GM12878 (cell line): ENCODE measurements around the gene USO1. TPM values are rescaled to one million over a fixed set of nuclear protein-coding genes. Genes with fewer than 3 reads are reported as not detected.

Source experiments
- ATAC-seq: fragments of 200-7000 bp; cut with Tn5 transposase; 3 replicates; pipeline ENCODE4 v1.9.1; 2020; ENCODE audit warnings: mild to moderate bottlenecking, moderate library complexity
- BruUV-seq: library from RNA; stranded (reverse); fragments of 400-500 nt; replicated peaks from 2 replicates; lab custom pipeline; 2021; lab: Mats Ljungman, UMichigan
- CTCF ChIA-PET: fragments of 300-600 bp; sonication (Branson Sonifier 250); formaldehyde crosslinking; extraction: SDS; loops from one replicate; lab custom pipeline; 2021; ENCODE audit warnings: inconsistent platforms; lab: Yijun Ruan, JAX
- POLR2A ChIA-PET: fragments of 350-600 bp; formaldehyde crosslinking; extraction: SDS; loops from one replicate; lab custom pipeline; 2021; ENCODE audit warnings: inconsistent platforms; lab: Charles Lee
- RAD21 ChIA-PET: fragments of 300-600 bp; sonication (Branson Sonifier 250); formaldehyde crosslinking; loops from one replicate; lab custom pipeline; 2023; ENCODE audit warnings: antibody characterized with exemption; ENCODE audit not compliant: unreplicated experiment; lab: Charles Lee
- SMC1A ChIA-PET: fragments of 300-600 bp; sonication (Branson Sonifier 250); formaldehyde crosslinking; loops from one replicate; lab custom pipeline; 2023; ENCODE audit not compliant: unreplicated experiment, uncharacterized antibody; lab: Charles Lee
- DNase-seq: peaks from one replicate; pipeline ENCODE4 v3.0.0-alpha.2; 2011; ENCODE audit warnings: low read depth, low spot score
- FAIRE-seq: peaks from 3 replicates; lab custom pipeline; 2011; peaks lifted over from hg19 to GRCh38; lab: Jason Lieb, UNC
- H2AFZ ChIP-seq: 2 replicates; pipeline ENCODE4 v1.6.0; 2011; ENCODE audit warnings: low read depth, low read length, control low read depth; ENCODE audit not compliant: control insufficient read depth
- H3K27ac ChIP-seq: 2 replicates; pipeline ENCODE4 v1.5.1; 2011; ENCODE audit warnings: control low read depth; ENCODE audit not compliant: control insufficient read depth, insufficient read depth
- H3K27me3 ChIP-seq, 2 experiments: replicated peaks in 1 of 2; 2 replicates each; pipeline versions ENCODE4 v1.6.0 to v1.6.1; 2011; ENCODE audit warnings: low read length in 1 of 2; ENCODE audit not compliant: control insufficient read depth in 2 of 2, insufficient read depth in 2 of 2
- H3K36me3 ChIP-seq, 2 experiments: 2 replicates each; pipeline ENCODE4 v1.5.1; 2011; ENCODE audit warnings: low read length in 1 of 2; ENCODE audit not compliant: control insufficient read depth in 2 of 2, insufficient read depth in 2 of 2
- H3K4me1 ChIP-seq: 2 replicates; pipeline ENCODE4 v1.6.1; 2011; ENCODE audit warnings: mild to moderate bottlenecking, low read length, moderate library complexity, mixed read lengths; ENCODE audit not compliant: control insufficient read depth, insufficient read depth
- H3K4me2 ChIP-seq: 2 replicates; pipeline ENCODE4 v1.6.0; 2011; ENCODE audit warnings: control low read depth; ENCODE audit not compliant: control insufficient read depth, insufficient read depth
- H3K4me3 ChIP-seq: fragments of 200-600 bp; sonication (generic); 2 replicates; pipeline ENCODE4 v1.5.1; 2016
- H3K79me2 ChIP-seq: 2 replicates; pipeline ENCODE4 v1.6.0; 2011; ENCODE audit warnings: low read length; ENCODE audit not compliant: control insufficient read depth, insufficient read depth
- H3K9ac ChIP-seq: 2 replicates; pipeline ENCODE4 v1.8.0; 2011; ENCODE audit warnings: low read length, control low read depth, mixed read lengths; ENCODE audit not compliant: control insufficient read depth, insufficient read depth
- H3K9me3 ChIP-seq: replicated peaks from 3 replicates; pipeline ENCODE4 v1.5.1; 2011; ENCODE audit warnings: mild to moderate bottlenecking, low read length; ENCODE audit not compliant: control insufficient read depth, insufficient read depth
- H4K20me1 ChIP-seq: 2 replicates; pipeline ENCODE4 v1.6.0; 2011; ENCODE audit not compliant: control insufficient read depth, insufficient read depth
- FOXM1 ChIP-seq: IDR thresholded peaks from 2 replicates; pipeline ENCODE4 v1.6.1; 2012; ENCODE audit warnings: low read depth, mild to moderate bottlenecking, inconsistent platforms, low read length, moderate library complexity
- GATAD2B ChIP-seq: fragments of 450-650 bp; conservative IDR thresholded peaks from 2 replicates; pipeline ENCODE4 v1.6.1; 2017; ENCODE audit warnings: low read depth, mild to moderate bottlenecking, moderate library complexity
- HCFC1 ChIP-seq: fragments of 150-350 bp; IDR thresholded peaks from 2 replicates; pipeline ENCODE4 v1.6.1; 2014; ENCODE audit warnings: low read length
- HSF1 ChIP-seq: fragments of 150-350 bp; IDR thresholded peaks from 2 replicates; pipeline ENCODE4 v1.6.1; 2014; ENCODE audit warnings: mild to moderate bottlenecking, low read depth, low read length
- IKZF2 ChIP-seq, 2 experiments: fragments of 450-650 bp; IDR thresholded peaks; 2 replicates each; pipeline ENCODE4 v1.6.1; 2017; ENCODE audit warnings: mild to moderate bottlenecking in 2 of 2, moderate library complexity in 2 of 2
- IRF3 ChIP-seq: fragments of 450-650 bp; IDR thresholded peaks from 2 replicates; pipeline ENCODE4 v1.6.1; 2014; ENCODE audit warnings: mild to moderate bottlenecking
- IRF5 ChIP-seq: fragments of 450-650 bp; IDR thresholded peaks from 2 replicates; pipeline ENCODE4 v1.6.1; 2017; ENCODE audit warnings: borderline replicate concordance
- MEF2A ChIP-seq: IDR thresholded peaks from 2 replicates; pipeline ENCODE4 v1.6.1; 2011; ENCODE audit warnings: low read depth, mild to moderate bottlenecking, low read length, moderate library complexity; ENCODE audit not compliant: insufficient read depth
- WGBS: methylation state at CpG from one replicate; pipeline ENCODE4 v1.1.6; 2016; ENCODE audit warnings: low lambda C conversion rate; ENCODE audit not compliant: insufficient replicate concordance, insufficient coverage; ENCODE audit errors: missing lambda C conversion rate; 5-methylcytosine and 5-hydroxymethylcytosine counted together
- in situ Hi-C: fragments of 300-500 bp; cut with MboI; formaldehyde crosslinking; loops from 9 replicates; pipeline ENCODE4 v1.14.3; 2018; ENCODE audit warnings: mixed read lengths
- intact Hi-C: fragments of 100-400 bp; cut with micrococcal nuclease; formaldehyde crosslinking; loops from one replicate; pipeline ENCODE4 v1.14.2; 2022; ENCODE audit not compliant: unreplicated experiment
- polyA plus RNA-seq, 11 experiments: library from polyadenylated mRNA; depleted of rRNA in 4 of 11; unstranded in 6 of 11; stranded (reverse) in 5 of 11; fragments of >200 nt; fragmentation: Nextera tagmentation in 4 of 11; fragmentation: Illumina TruSeq in 1 of 11; extraction: Ambion mirVana in 4 of 11; extraction: Trizol in 1 of 11; gene quantifications; 1 replicate in 1 of 11; 2 replicates in 10 of 11; pipeline versions ENCODE4 v1.2.1 to v1.2.3, GENCODE V29; 2011 to 2016; ENCODE audit warnings: inconsistent platforms in 2 of 11, missing spikeins in 2 of 11, low read depth in 1 of 11
- total RNA-seq, 4 experiments: library from RNA; depleted of rRNA in 3 of 4; stranded (reverse); fragments of >200 nt in 3 of 4; fragmentation: Illumina TruSeq in 1 of 4; extraction: Trizol in 1 of 4; gene quantifications; 2 replicates each; pipeline versions ENCODE4 v1.2.1 to v1.2.3, GENCODE V29; 2013 to 2021
- TF ChIP-seq, protein P1 (sequence below): fragments of 450-650 bp; formaldehyde crosslinking; IDR thresholded peaks from 2 replicates; pipeline ENCODE4 v1.4.0; 2022; ENCODE audit warnings: mild to moderate bottlenecking, moderate library complexity

Gene USO1
- total and polyA plus RNA-seq, 10 of the 15 experiments (the other 5 are each of a cell fraction or from before 2014, with no cell fraction given), result 19.4 to 79.7 (median 59.6) TPM

DNA sequence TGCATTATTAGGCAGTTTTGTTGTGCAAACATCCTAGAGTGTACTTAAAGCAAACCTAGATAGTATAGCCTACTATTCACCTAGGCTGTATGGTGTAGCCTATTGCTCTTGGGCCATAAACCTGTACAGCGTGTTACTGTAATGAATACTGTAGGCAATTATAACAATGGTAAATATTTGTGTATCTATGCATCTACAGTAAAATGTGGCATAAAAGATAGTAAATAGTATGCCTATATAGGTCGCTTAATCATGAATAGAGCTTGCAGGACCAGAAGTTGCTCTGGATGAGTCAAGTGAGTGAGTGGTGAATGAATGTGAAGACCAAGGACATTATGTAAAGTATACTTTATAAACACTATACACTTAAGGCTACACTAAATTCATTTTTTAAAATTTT is 16.6 kb downstream of the USO1 start:
- Histone ChIP-seq H3K4me1 (peaks cover 7% of the 10 kb centered on the region), H3K79me2 (peaks cover 24% of the 10 kb centered on the region), H4K20me1 (no peaks in the 10 kb centered on the region), H3K4me2 (no peak overlapping the region), H2AFZ (no peak overlapping the region), H3K36me3 (peaks cover 0 to 4% of the 10 kb centered on the region in 2 experiments; a peak in 1 of 4 replicates), H3K9ac (no peak overlapping the region), H3K27ac (no peak overlapping the region), H3K4me3 (no peak overlapping the region), H3K9me3 (no peaks in the 10 kb centered on the region), H3K27me3 (no peaks in the 10 kb centered on the region)
- ChIA-PET POLR2A (interaction anchor here (1.3 to 2.0 kb wide), 4 partner anchors 11 to 23 kb away, joined by 3 to 6 read pairs (median 4); partner anchors contain the start of gene USO1), CTCF (interaction anchor here (0.7 to 1.3 kb wide), 3 partner anchors 11 to 83 kb away, joined by 3 read pairs; no protein-coding TSS in a partner anchor), SMC1A (interaction anchor here (0.6 to 1.5 kb wide), 4 partner anchors 17 to 317 kb away, joined by 3 to 4 read pairs (median 3); partner anchors contain the start of gene USO1), RAD21 (interaction anchor here (0.6 to 1.7 kb wide), 3 partner anchors 14 to 94 kb away, joined by 3 to 5 read pairs (median 3); no protein-coding TSS in a partner anchor)
- in situ Hi-C loops, result no loop called here
- TF ChIP-seq HSF1, result no peak
- WGBS, result 98% methylated on average over 2 of the region's 2 CpGs
- ATAC-seq (no peak), DNase-seq (no peak), FAIRE-seq (no peak)
- intact Hi-C loops, result no loop called here
- no TSS peak for BruUV-seq

- SMC1A ChIA-PET, result no interaction called here
- intact Hi-C loops, result no loop called here
- no peak overlapping the region for H3K27ac ChIP-seq
- in situ Hi-C loops, result no loop called here
- CTCF ChIA-PET, result no interaction called here
- H2AFZ ChIP-seq, result no peak overlapping the region
- DNase-seq (no peak), ATAC-seq (no peak), FAIRE-seq (no peak)
- no peak overlapping the region for H3K4me2 ChIP-seq
- H3K9ac ChIP-seq, result no peak overlapping the region
- H3K4me3 ChIP-seq, result no peak overlapping the region
- H3K9me3 ChIP-seq, result no peaks in the 10 kb centered on the region
- H3K4me1 ChIP-seq, result peaks cover 7% of the 10 kb centered on the region
- H4K20me1 ChIP-seq, result no peaks in the 10 kb centered on the region
- no TSS peak for BruUV-seq
- peaks cover 0 to 4% of the 10 kb centered on the region in 2 experiments; a peak in 1 of 4 replicates for H3K36me3 ChIP-seq
- H3K27me3 ChIP-seq, result no peaks in the 10 kb centered on the region
- peaks cover 24% of the 10 kb centered on the region for H3K79me2 ChIP-seq
- POLR2A ChIA-PET, result no interaction called here
- RAD21 ChIA-PET, result interaction anchor here (1.7 kb wide), 1 partner anchor 22 kb away, joined by 3 read pairs; no protein-coding TSS in a partner anchor
- no peak for TF ChIP-seq FOXM1
- TF ChIP-seq, protein P1, sequence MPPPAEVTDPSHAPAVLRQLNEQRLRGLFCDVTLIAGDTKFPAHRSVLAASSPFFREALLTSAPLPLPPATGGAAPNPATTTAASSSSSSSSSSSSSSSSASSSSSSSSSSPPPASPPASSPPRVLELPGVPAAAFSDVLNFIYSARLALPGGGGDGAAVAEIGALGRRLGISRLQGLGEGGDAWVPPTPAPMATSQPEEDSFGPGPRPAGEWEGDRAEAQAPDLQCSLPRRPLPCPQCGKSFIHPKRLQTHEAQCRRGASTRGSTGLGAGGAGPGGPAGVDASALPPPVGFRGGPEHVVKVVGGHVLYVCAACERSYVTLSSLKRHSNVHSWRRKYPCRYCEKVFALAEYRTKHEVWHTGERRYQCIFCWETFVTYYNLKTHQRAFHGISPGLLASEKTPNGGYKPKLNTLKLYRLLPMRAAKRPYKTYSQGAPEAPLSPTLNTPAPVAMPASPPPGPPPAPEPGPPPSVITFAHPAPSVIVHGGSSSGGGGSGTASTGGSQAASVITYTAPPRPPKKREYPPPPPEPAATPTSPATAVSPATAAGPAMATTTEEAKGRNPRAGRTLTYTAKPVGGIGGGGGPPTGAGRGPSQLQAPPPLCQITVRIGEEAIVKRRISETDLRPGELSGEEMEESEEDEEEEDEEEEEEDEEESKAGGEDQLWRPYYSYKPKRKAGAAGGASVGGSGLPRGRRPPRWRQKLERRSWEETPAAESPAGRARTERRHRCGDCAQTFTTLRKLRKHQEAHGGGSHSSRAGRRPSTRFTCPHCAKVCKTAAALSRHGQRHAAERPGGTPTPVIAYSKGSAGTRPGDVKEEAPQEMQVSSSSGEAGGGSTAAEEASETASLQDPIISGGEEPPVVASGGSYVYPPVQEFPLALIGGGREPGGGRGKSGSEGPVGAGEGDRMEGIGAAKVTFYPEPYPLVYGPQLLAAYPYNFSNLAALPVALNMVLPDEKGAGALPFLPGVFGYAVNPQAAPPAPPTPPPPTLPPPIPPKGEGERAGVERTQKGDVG (CRISPR knock-in tag), result no peak
- TF ChIP-seq HCFC1, result no peak
- no peak for TF ChIP-seq IRF5
- no peak for TF ChIP-seq IRF3
- no peak for TF ChIP-seq GATAD2B
- no peak for TF ChIP-seq MEF2A
- no peak for TF ChIP-seq IKZF2 (IDR thresholded peaks at IDR 0.05)
Observed at GRCh38 chr4:75742451-75742850, 18.1 kb downstream of the USO1 start.
